HG02884 (cell line): ENCODE data around the gene EIF2B5.
A peak's percentile ranks its signal among the peaks of the same experiment; 100 is the strongest.
"Not testable (repeated sequence)": the region's sequence is repeated elsewhere in the genome, so short reads cannot be mapped to it uniquely, and the experiment has no call there.

Experiments used
- ATAC-seq: cut with Tn5 transposase; IDR thresholded peaks from one replicate; pipeline ENCODE4 v1.9.1; 2021; ENCODE audit warnings: mild to moderate bottlenecking, moderate library complexity; ENCODE audit not compliant: unreplicated experiment

Gene EIF2B5

GRCh38 chr3:184145751-184146270, 10.7 kb downstream of the EIF2B5 start:
- ATAC-seq: no peak

GRCh38 chr3:184148076-184148475, 12.9 kb downstream of the EIF2B5 start:
- ATAC-seq: no peak

- no peak for ATAC-seq
Measured at GRCh38 chr3:184149123-184149522, 14.0 kb downstream of the EIF2B5 start.

- ATAC-seq: not testable (repeated sequence)
Measured at GRCh38 chr3:184149770-184150169, 14.6 kb downstream of the EIF2B5 start.

GRCh38 chr3:184154885-184155643, 19.9 kb downstream of the EIF2B5 start, which contains the start of gene DVL3:
TSS of gene DVL3 (plus strand) at chr3:184155377. CDS start at chr3:184155636, 259 bp downstream.
- ATAC-seq: peak; percentile 74

- ATAC-seq: peak; percentile 29
Measured at GRCh38 chr3:184155644-184156521, 20.7 kb downstream of the EIF2B5 start.

GRCh38 chr3:184156522-184156955, 21.4 kb downstream of the EIF2B5 start:
- no peak for ATAC-seq

- ATAC-seq: no peak
Measured at GRCh38 chr3:184157206-184157605, 22.0 kb downstream of the EIF2B5 start.

- no peak for ATAC-seq
Measured at GRCh38 chr3:184158404-184158803, 23.2 kb downstream of the EIF2B5 start.

GRCh38 chr3:184160456-184160855, 25.3 kb downstream of the EIF2B5 start:
- ATAC-seq: no peak

- ATAC-seq: not testable (repeated sequence)
Measured at GRCh38 chr3:184162571-184163070, 27.5 kb downstream of the EIF2B5 start.

GRCh38 chr3:184164648-184165330, 29.6 kb downstream of the EIF2B5 start:
- ATAC-seq: no peak

GRCh38 chr3:184165543-184165942, 30.4 kb downstream of the EIF2B5 start:
- ATAC-seq: no peak

GRCh38 chr3:184166671-184167070, 31.5 kb downstream of the EIF2B5 start:
- ATAC-seq: no peak

GRCh38 chr3:184167786-184168185, 32.6 kb downstream of the EIF2B5 start:
- ATAC-seq: no peak

GRCh38 chr3:184168363-184169120, 33.4 kb downstream of the EIF2B5 start:
- no peak for ATAC-seq

GRCh38 chr3:184169896-184170875, 35.0 kb downstream of the EIF2B5 start:
- no peak for ATAC-seq

- no peak for ATAC-seq
Measured at GRCh38 chr3:184171562-184171961, 36.4 kb downstream of the EIF2B5 start.
